GM12878 (cell line): ENCODE data around the gene APOA5.

Source experiments
- CHD2 ChIP-seq: IDR thresholded peaks from 2 replicates; pipeline ENCODE4 v1.6.1; 2011; ENCODE audit warnings: low read depth, low read length, improper control_type of control experiment, borderline replicate concordance
- FOXK2 ChIP-seq: fragments of 450-650 bp; IDR thresholded peaks from 2 replicates; pipeline ENCODE4 v1.6.1; 2017; ENCODE audit warnings: mild to moderate bottlenecking, moderate library complexity
- NFYB ChIP-seq: IDR thresholded peaks from 2 replicates; pipeline ENCODE4 v1.6.1; 2011; ENCODE audit warnings: low read depth, mild to moderate bottlenecking, low read length, improper control_type of control experiment, moderate library complexity; ENCODE audit not compliant: insufficient read depth
- PBX3 ChIP-seq: IDR thresholded peaks from 2 replicates; pipeline ENCODE4 v1.6.1; 2011; ENCODE audit warnings: mild to moderate bottlenecking, low read depth, low read length, moderate library complexity; ENCODE audit not compliant: insufficient replicate concordance
- POLR2AphosphoS5 ChIP-seq: IDR thresholded peaks from 2 replicates; pipeline ENCODE4 v1.6.1; 2011; ENCODE audit warnings: mild to moderate bottlenecking, low read length, inconsistent platforms
- YY1 ChIP-seq: IDR thresholded peaks from 2 replicates; pipeline ENCODE4 v1.6.1; 2011; ENCODE audit warnings: low read depth, mild to moderate bottlenecking, low read length
- ZNF384 ChIP-seq: IDR thresholded peaks from 2 replicates; pipeline ENCODE4 v1.6.1; 2012; ENCODE audit warnings: low read depth, mild to moderate bottlenecking, low read length, improper control_type of control experiment, borderline replicate concordance
- TF ChIP-seq, protein P1 (sequence below): IDR thresholded peaks from 2 replicates; pipeline ENCODE4 v1.6.1; 2011; ENCODE audit warnings: low read depth, mild to moderate bottlenecking, low read length, moderate library complexity, borderline replicate concordance; ENCODE audit errors: extremely low read depth
- TF ChIP-seq, protein P2 (sequence below): IDR thresholded peaks from 2 replicates; pipeline ENCODE4 v1.6.1; 2011; ENCODE audit warnings: borderline replicate concordance, low read depth, mild to moderate bottlenecking, moderate library complexity, low read length; ENCODE audit not compliant: insufficient read depth, poor library complexity, severe bottlenecking

DNA sequence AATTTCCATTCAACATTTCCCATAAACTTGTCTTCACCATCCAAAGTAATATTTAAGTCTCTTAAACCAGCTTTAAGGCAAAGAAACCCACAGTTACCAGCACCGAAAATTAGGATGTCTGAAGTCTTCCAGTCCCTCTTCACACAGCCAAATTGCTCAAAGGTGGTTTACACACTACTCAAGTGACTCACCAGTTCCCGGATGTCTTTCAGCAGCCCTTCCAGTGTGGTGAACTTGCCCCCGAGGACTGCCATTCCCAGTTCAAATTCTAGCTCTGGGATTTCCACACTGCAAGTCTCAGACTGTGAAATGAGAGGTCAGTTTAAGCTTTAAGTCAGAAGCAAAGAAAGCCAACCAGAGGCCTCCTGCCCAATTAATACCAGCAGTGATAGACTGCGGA is 9.0 kb downstream of the APOA5 start:
- no peak for TF ChIP-seq NFYB
- TF ChIP-seq POLR2AphosphoS5: no peak
- TF ChIP-seq CHD2: no peak
- TF ChIP-seq PBX3: no peak
- TF ChIP-seq, protein P1, sequence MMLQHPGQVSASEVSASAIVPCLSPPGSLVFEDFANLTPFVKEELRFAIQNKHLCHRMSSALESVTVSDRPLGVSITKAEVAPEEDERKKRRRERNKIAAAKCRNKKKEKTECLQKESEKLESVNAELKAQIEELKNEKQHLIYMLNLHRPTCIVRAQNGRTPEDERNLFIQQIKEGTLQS: no peak
- TF ChIP-seq FOXK2: no peak
- TF ChIP-seq, protein P2, sequence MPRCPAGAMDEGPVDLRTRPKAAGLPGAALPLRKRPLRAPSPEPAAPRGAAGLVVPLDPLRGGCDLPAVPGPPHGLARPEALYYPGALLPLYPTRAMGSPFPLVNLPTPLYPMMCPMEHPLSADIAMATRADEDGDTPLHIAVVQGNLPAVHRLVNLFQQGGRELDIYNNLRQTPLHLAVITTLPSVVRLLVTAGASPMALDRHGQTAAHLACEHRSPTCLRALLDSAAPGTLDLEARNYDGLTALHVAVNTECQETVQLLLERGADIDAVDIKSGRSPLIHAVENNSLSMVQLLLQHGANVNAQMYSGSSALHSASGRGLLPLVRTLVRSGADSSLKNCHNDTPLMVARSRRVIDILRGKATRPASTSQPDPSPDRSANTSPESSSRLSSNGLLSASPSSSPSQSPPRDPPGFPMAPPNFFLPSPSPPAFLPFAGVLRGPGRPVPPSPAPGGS: no peak
- TF ChIP-seq YY1: no peak
- TF ChIP-seq ZNF384: no peak
